Osteoblast (primary cell): ENCODE data around the gene JUND. TPM values are rescaled to one million over a fixed set of nuclear protein-coding genes. Genes with fewer than 3 reads are reported as not detected.

Experiments
- DNase-seq: peaks from one replicate; pipeline ENCODE4 v3.0.0; 2011; ENCODE audit warnings: low spot score, mixed read lengths; ENCODE audit not compliant: insufficient read length; ENCODE audit errors: missing footprints
- H2AFZ ChIP-seq: 2 replicates; pipeline ENCODE4 v1.6.0; 2011; ENCODE audit warnings: mild to moderate bottlenecking, low read length
- H3K27ac ChIP-seq: 2 replicates; pipeline ENCODE4 v1.5.1; 2011; ENCODE audit warnings: mild to moderate bottlenecking, low read depth, low read length, moderate library complexity
- H3K27me3 ChIP-seq: 2 replicates; pipeline ENCODE4 v1.6.0; 2012; ENCODE audit warnings: mild to moderate bottlenecking, control low read depth, inconsistent platforms, low read length, moderate library complexity; ENCODE audit not compliant: insufficient read depth
- H3K36me3 ChIP-seq: 2 replicates; pipeline ENCODE4 v1.5.1; 2011; ENCODE audit warnings: mild to moderate bottlenecking, low read length, control low read depth, moderate library complexity; ENCODE audit not compliant: insufficient read depth
- H3K4me1 ChIP-seq: 2 replicates; pipeline ENCODE4 v1.5.1; 2011; ENCODE audit warnings: mild to moderate bottlenecking, low read length, control low read depth, moderate library complexity; ENCODE audit not compliant: insufficient read depth
- H3K4me2 ChIP-seq: 2 replicates; pipeline ENCODE4 v1.6.0; 2011; ENCODE audit warnings: mild to moderate bottlenecking, low read length; ENCODE audit not compliant: insufficient read depth
- H3K4me3 ChIP-seq: fragments of 200-600 bp; sonication (generic); 3 replicates; pipeline ENCODE4 v1.5.1; 2012; ENCODE audit warnings: mild to moderate bottlenecking, low read length, inconsistent platforms; ENCODE audit not compliant: insufficient read depth
- H3K79me2 ChIP-seq: 2 replicates; pipeline ENCODE4 v1.6.0; 2012; ENCODE audit warnings: mild to moderate bottlenecking, low read length, control low read depth, inconsistent platforms; ENCODE audit not compliant: insufficient read depth
- H3K9me3 ChIP-seq: 2 replicates; pipeline ENCODE4 v1.5.1; 2011; ENCODE audit warnings: low read depth, low read length, control low read depth
- H4K20me1 ChIP-seq: 2 replicates; pipeline ENCODE4 v1.6.0; 2012; ENCODE audit warnings: mild to moderate bottlenecking, low read length, control low read depth; ENCODE audit not compliant: insufficient read depth
- total RNA-seq: library from RNA; depleted of rRNA; stranded (reverse); fragments of >200 nt; gene quantifications from 2 replicates; pipeline ENCODE4 v1.2.3, GENCODE V29; 2012
- TF ChIP-seq, protein P1 (sequence below): IDR thresholded peaks from 2 replicates; pipeline ENCODE4 v1.5.1; 2011; ENCODE audit warnings: mild to moderate bottlenecking, low read depth, low read length, moderate library complexity; ENCODE audit errors: extremely low read depth

Gene JUND
- total RNA-seq, 1 donor = 170 TPM

DNA sequence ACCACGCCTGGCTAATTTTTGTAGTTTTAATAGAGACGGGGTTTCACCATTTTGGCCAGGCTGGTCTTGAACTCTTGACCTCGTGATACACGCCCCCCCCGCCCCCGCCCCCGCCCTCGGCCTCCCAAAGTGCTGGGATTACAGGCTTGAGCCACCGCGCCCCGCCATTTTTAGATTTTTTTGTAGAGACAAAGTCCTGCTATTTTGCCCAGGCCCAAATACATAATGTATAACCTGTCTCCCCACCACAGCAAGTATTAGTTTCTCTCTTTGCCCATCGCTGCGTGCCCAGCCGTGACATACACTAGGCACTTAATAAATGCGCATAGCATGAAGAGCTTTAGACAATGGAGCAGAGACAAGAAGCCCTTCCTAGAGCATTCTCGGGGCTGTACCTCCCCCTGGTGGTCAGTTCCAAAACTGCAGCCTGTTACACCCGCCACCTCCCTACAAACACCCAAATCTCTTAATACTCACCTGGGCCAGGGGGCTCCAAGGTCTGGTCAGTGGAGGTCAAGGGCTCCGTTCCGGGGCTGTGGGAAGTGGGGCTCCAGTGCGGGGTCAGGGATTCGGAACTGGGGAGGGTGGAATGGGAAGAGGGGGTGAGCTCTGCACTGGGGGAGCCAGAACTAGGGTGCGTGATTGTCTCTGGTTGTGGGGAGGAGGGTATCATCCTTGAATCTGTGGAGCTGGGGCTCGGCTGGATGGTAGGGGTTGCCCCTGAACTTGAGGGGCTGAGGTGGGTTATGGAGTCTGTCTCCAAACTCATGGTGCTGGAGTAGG, 29.6 kb downstream of the JUND start:
- H2AFZ ChIP-seq = no peak overlapping the region

DNA sequence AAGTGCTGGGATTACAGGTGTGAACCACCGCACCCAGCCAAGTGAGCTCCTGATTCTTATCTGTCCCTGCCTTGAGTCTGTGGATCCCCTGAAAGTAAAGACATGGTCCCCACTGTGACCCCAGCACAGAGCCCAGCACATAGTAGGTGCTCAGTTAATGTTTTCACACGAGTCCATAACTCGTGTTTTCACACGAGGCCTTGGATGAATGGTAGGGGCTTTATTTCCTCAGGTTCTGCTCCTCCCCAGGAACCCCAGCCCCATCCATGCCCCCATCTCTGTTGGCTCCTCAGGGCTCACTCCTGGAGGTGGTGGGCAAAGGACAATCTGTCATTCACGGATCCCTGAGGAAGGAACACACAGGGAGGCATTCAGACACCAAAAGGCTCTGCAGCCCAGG, 31.6 kb downstream of the JUND start:
- no peaks in the 10 kb centered on the region for H3K9me3 ChIP-seq
- no peaks in the 10 kb centered on the region for H3K4me1 ChIP-seq
- no peak overlapping the region for H3K27ac ChIP-seq
- no peaks in the 10 kb centered on the region for H3K79me2 ChIP-seq
- H3K36me3 ChIP-seq = no peaks in the 10 kb centered on the region
- H3K4me2 ChIP-seq = no peak overlapping the region
- H3K27me3 ChIP-seq = no peaks in the 10 kb centered on the region
- no peaks in the 10 kb centered on the region for H4K20me1 ChIP-seq
- H3K4me3 ChIP-seq = no peak overlapping the region
- no peak overlapping the region for H2AFZ ChIP-seq
- TF ChIP-seq, protein P1, sequence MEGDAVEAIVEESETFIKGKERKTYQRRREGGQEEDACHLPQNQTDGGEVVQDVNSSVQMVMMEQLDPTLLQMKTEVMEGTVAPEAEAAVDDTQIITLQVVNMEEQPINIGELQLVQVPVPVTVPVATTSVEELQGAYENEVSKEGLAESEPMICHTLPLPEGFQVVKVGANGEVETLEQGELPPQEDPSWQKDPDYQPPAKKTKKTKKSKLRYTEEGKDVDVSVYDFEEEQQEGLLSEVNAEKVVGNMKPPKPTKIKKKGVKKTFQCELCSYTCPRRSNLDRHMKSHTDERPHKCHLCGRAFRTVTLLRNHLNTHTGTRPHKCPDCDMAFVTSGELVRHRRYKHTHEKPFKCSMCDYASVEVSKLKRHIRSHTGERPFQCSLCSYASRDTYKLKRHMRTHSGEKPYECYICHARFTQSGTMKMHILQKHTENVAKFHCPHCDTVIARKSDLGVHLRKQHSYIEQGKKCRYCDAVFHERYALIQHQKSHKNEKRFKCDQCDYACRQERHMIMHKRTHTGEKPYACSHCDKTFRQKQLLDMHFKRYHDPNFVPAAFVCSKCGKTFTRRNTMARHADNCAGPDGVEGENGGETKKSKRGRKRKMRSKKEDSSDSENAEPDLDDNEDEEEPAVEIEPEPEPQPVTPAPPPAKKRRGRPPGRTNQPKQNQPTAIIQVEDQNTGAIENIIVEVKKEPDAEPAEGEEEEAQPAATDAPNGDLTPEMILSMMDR = no peak
- peak; percentile 6 for DNase-seq

More for the DNA sequence above, 29.6 kb downstream of the JUND start:
- Histone ChIP-seq H3K27ac (no peak overlapping the region), H3K9me3 (no peaks in the 10 kb centered on the region), H3K36me3 (no peaks in the 10 kb centered on the region), H3K4me3 (no peak overlapping the region), H3K4me2 (no peak overlapping the region), H3K79me2 (no peaks in the 10 kb centered on the region), H4K20me1 (no peaks in the 10 kb centered on the region), H3K27me3 (peaks cover 7% of the 10 kb centered on the region), H3K4me1 (no peaks in the 10 kb centered on the region)
- TF ChIP-seq, protein P1 = peak; percentile 90
- peak; percentile 93 for DNase-seq

DNA sequence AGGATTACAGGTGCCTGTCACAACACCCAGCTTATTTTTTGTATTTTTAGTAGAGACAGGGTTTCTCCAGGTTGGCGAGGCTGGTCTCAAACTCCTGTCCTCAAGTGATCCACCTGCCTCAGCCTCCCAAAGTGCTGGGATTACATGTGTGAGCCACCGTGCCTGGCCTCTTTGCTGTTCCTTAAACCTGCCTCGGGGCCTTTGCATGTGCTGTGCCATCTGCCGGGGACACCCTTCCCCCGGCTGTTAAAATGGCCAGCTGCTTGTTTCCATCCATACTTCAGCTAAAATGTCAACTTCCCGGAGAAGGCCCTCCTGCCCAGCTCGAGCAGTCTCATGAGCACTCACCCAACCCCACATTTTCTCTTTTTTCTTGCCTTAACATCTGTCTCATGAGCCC, 36.1 kb downstream of the JUND start:
- Histone ChIP-seq H3K79me2 (no peaks in the 10 kb centered on the region), H3K4me2 (no peak overlapping the region), H4K20me1 (no peaks in the 10 kb centered on the region), H2AFZ (no peak overlapping the region), H3K4me3 (no peak overlapping the region), H3K36me3 (no peaks in the 10 kb centered on the region), H3K27ac (no peak overlapping the region), H3K4me1 (no peaks in the 10 kb centered on the region), H3K9me3 (no peaks in the 10 kb centered on the region), H3K27me3 (no peaks in the 10 kb centered on the region)
- no peak for DNase-seq
- TF ChIP-seq, protein P1 = no peak

DNA sequence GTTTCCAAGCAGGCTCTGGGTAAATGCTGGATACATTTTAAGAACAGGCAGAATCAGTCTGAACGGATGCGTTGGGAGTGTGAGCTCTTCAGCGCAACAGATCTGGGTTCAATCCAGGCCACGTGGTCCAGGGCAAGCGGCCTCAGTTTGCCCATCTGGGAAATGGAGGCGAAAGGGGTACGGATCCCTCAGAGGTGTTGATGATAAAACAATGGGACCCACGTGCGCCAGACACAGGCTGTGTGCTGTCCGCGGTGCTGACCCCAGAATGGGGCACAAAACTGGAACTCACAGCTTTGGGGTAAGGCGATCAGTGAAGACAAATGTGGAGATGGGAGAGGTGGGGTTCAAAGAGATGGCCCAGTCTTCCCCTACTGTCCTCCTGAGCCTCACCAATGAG, 42.1 kb downstream of the JUND start:
- no peak overlapping the region for H2AFZ ChIP-seq
- H3K27me3 ChIP-seq = no peaks in the 10 kb centered on the region
- no peaks in the 10 kb centered on the region for H4K20me1 ChIP-seq
- DNase-seq = peak; percentile 82
- H3K27ac ChIP-seq = no peak overlapping the region
- H3K9me3 ChIP-seq = no peaks in the 10 kb centered on the region
- no peak overlapping the region for H3K4me2 ChIP-seq
- no peaks in the 10 kb centered on the region for H3K79me2 ChIP-seq
- TF ChIP-seq, protein P1 = no peak
- H3K36me3 ChIP-seq = no peaks in the 10 kb centered on the region
- no peaks in the 10 kb centered on the region for H3K4me1 ChIP-seq
- no peak overlapping the region for H3K4me3 ChIP-seq
